NCI-H1417 treated with DMSO at 0.1 percent for 48 hours (cell line): ENCODE measurements around the gene XK.
"Not testable (repeated sequence)": the region's sequence is repeated elsewhere in the genome, so short reads cannot be mapped to it uniquely, and the experiment has no call there.

Experiments used
- DNase-seq: peaks from one replicate; lab custom pipeline; 2025; lab: John Stamatoyannopoulos, UW

The XK gene

GRCh38 chrX:37755025-37755424, 69.4 kb downstream of the XK start:
- no peak for DNase-seq

GRCh38 chrX:37757082-37757481, 71.5 kb downstream of the XK start:
- no peak for DNase-seq

- DNase-seq, result no peak
These were observed 73.8 kb downstream of the XK start for GRCh38 chrX:37759351-37759750.

- no peak for DNase-seq
These were observed 74.4 kb downstream of the XK start for GRCh38 chrX:37759878-37760418.

- no peak for DNase-seq
These were observed 77.8 kb downstream of the XK start for GRCh38 chrX:37763400-37763799.

GRCh38 chrX:37765507-37765906, 79.9 kb downstream of the XK start:
- no peak for DNase-seq

GRCh38 chrX:37767430-37767829, 81.8 kb downstream of the XK start:
- DNase-seq, result no peak

- DNase-seq, result not testable (repeated sequence)
These were observed 83.3 kb downstream of the XK start for GRCh38 chrX:37768866-37769265.

- no peak for DNase-seq
These were observed 90.8 kb downstream of the XK start for GRCh38 chrX:37776283-37776986.

GRCh38 chrX:37776987-37777325, 91.4 kb downstream of the XK start:
- DNase-seq, result no peak

GRCh38 chrX:37779857-37780256, 94.3 kb downstream of the XK start, which contains the start of gene CYBB:
CYBB (plus strand) TSS chrX:37780059; CDS start chrX:37780078, 19 bp downstream.
- DNase-seq, result no peak

- DNase-seq, result no peak
These were observed 95.5 kb downstream of the XK start for GRCh38 chrX:37781081-37781480.
